ENCODE data around the gene FUT6. TPM values are rescaled to one million over a fixed set of nuclear protein-coding genes. Genes with fewer than 3 reads are reported as not detected.

FUT6 gene
- total RNA-seq, 4 donors from 2014 or later: 0.17 TPM; not detected in 3

- peaks cover 6 to 19% (median 14%) of the 10 kb centered on the region in 4 donors for H3K4me1 ChIP-seq
- TF ChIP-seq CTCF (IDR thresholded peaks at IDR 0.05) (no peak), POLR2A (IDR thresholded peaks at IDR 0.05; ENCODE audit: low read depth) (no peak), POLR2AphosphoS5 (IDR thresholded peaks at IDR 0.05) (no peak), EP300 (IDR thresholded peaks at IDR 0.05) (no peak)
- no peak overlapping the region for H3K4me3 ChIP-seq
- H3K27ac ChIP-seq (replicated peaks in 1 of 4): no peak overlapping the region
- WGBS: 49% methylated on average over 6 of the region's 6 CpGs
- H3K9me3 ChIP-seq: no peaks in the 10 kb centered on the region
- H3K27me3 ChIP-seq: no peaks in the 10 kb centered on the region
- no peak for DNase-seq (ENCODE audit: extremely low spot score)
- intact Hi-C loops (cut with DNase I): no loop called here
- H3K36me3 ChIP-seq: no peaks in the 10 kb centered on the region
These were observed 18.7 kb downstream of the FUT6 start for GRCh38 chr19:5820785-5821184.

- no peaks in the 10 kb centered on the region for H3K36me3 ChIP-seq
- H3K4me1 ChIP-seq: peaks cover 6 to 19% (median 14%) of the 10 kb centered on the region in 4 donors
- H3K4me3 ChIP-seq: no peak overlapping the region
- no peak for DNase-seq (ENCODE audit: extremely low spot score)
- 89% methylated on average over 3 of the region's 10 CpGs for WGBS
- intact Hi-C loops (cut with DNase I): no loop called here
- no peak overlapping the region for H3K27ac ChIP-seq (replicated peaks in 1 of 4)
- no peaks in the 10 kb centered on the region for H3K9me3 ChIP-seq
- TF ChIP-seq EP300 (IDR thresholded peaks at IDR 0.05) (no peak), POLR2AphosphoS5 (IDR thresholded peaks at IDR 0.05) (no peak), POLR2A (IDR thresholded peaks at IDR 0.05; ENCODE audit: low read depth) (no peak), CTCF (IDR thresholded peaks at IDR 0.05) (no peak)
- no peaks in the 10 kb centered on the region for H3K27me3 ChIP-seq
These were observed 20.9 kb downstream of the FUT6 start for GRCh38 chr19:5818594-5818993.

GRCh38 chr19:5817218-5817617 is 22.3 kb downstream of the FUT6 start:
- no peaks in the 10 kb centered on the region for H3K27me3 ChIP-seq
- no peak overlapping the region for H3K4me3 ChIP-seq
- peaks cover 5 to 9% (median 8%) of the 10 kb centered on the region in 4 donors for H3K4me1 ChIP-seq
- no peak for TF ChIP-seq EP300 (IDR thresholded peaks at IDR 0.05)
- TF ChIP-seq POLR2AphosphoS5 (IDR thresholded peaks at IDR 0.05): no peak
- intact Hi-C loops (cut with DNase I): no loop called here
- no peak overlapping the region for H3K27ac ChIP-seq (replicated peaks in 1 of 4)
- H3K36me3 ChIP-seq: peaks cover 0 to 10% (median 2%) of the 10 kb centered on the region in 4 donors
- no peak for DNase-seq (ENCODE audit: extremely low spot score)
- H3K9me3 ChIP-seq: no peaks in the 10 kb centered on the region
- WGBS: 89% methylated on average over 2 of the region's 2 CpGs

GRCh38 chr19:5814852-5815246 is 24.7 kb downstream of the FUT6 start:
- intact Hi-C loops (cut with DNase I): no loop called here
- Histone ChIP-seq H3K27me3 (no peaks in the 10 kb centered on the region), H3K9me3 (no peaks in the 10 kb centered on the region), H3K27ac (replicated peaks in 1 of 4) (no peak overlapping the region), H3K4me3 (no peak overlapping the region), H3K4me1 (no peaks in the 10 kb centered on the region), H3K36me3 (peaks cover 0 to 10% (median 2%) of the 10 kb centered on the region in 4 donors)
- WGBS: 80% methylated on average over 6 of the region's 11 CpGs
- no peak for TF ChIP-seq POLR2AphosphoS5 (IDR thresholded peaks at IDR 0.05)
- TF ChIP-seq POLR2A (IDR thresholded peaks at IDR 0.05; ENCODE audit: low read depth): no peak
- TF ChIP-seq CTCF (IDR thresholded peaks at IDR 0.05): no peak
- no peak for TF ChIP-seq EP300 (IDR thresholded peaks at IDR 0.05)
- no peak for DNase-seq (ENCODE audit: extremely low spot score)

- Histone ChIP-seq H3K36me3 (peaks cover 0 to 10% (median 2%) of the 10 kb centered on the region in 4 donors), H3K9me3 (no peaks in the 10 kb centered on the region), H3K27ac (replicated peaks in 1 of 4) (no peak overlapping the region), H3K4me1 (no peaks in the 10 kb centered on the region), H3K27me3 (no peaks in the 10 kb centered on the region), H3K4me3 (no peak overlapping the region)
- TF ChIP-seq CTCF (IDR thresholded peaks at IDR 0.05): no peak
- no peak for TF ChIP-seq POLR2A (IDR thresholded peaks at IDR 0.05; ENCODE audit: low read depth)
- TF ChIP-seq EP300 (IDR thresholded peaks at IDR 0.05): no peak
- TF ChIP-seq POLR2AphosphoS5 (IDR thresholded peaks at IDR 0.05): no peak
- WGBS: 82% methylated on average over 8 of the region's 9 CpGs
- no peak for DNase-seq (ENCODE audit: extremely low spot score)
- intact Hi-C loops (cut with DNase I): no loop called here
These were observed 25.2 kb downstream of the FUT6 start for GRCh38 chr19:5814123-5814851.

Measured in esophagus muscularis mucosa (tissue), 4 donors.